Activated CD8-positive, alpha-beta memory T cell treated with anti-CD3 and anti-CD28 coated beads for 36 hours (primary cell): ENCODE measurements around the gene PELI2. TPM values are rescaled to one million over a fixed set of nuclear protein-coding genes. Genes with fewer than 3 reads are reported as not detected.

ENCODE experiments used
- CTCF ChIA-PET: fragments of 350-600 bp; sonication (Branson Sonifier 250); formaldehyde crosslinking; loops from one replicate; lab custom pipeline; 2021; ENCODE audit warnings: antibody characterized with exemption; lab: Charles Lee
- POLR2A ChIA-PET: fragments of 350-600 bp; sonication (Branson Sonifier 250); formaldehyde crosslinking; loops from one replicate; lab custom pipeline; 2021; ENCODE audit warnings: antibody characterized with exemption; lab: Charles Lee
- total RNA-seq, 2 experiments: library from RNA; stranded (reverse); gene quantifications; one replicate each; pipeline ENCODE4 v1.2.3, GENCODE V29; 2021

The PELI2 gene
- total RNA-seq, 2 experiments from 2014 or later: 2.6 to 2.9 TPM

- ChIA-PET POLR2A (no interaction called here), CTCF (no interaction called here)
These were observed 2.0 kb upstream of the PELI2 start for GRCh38 chr14:56115976-56116893.

DNA sequence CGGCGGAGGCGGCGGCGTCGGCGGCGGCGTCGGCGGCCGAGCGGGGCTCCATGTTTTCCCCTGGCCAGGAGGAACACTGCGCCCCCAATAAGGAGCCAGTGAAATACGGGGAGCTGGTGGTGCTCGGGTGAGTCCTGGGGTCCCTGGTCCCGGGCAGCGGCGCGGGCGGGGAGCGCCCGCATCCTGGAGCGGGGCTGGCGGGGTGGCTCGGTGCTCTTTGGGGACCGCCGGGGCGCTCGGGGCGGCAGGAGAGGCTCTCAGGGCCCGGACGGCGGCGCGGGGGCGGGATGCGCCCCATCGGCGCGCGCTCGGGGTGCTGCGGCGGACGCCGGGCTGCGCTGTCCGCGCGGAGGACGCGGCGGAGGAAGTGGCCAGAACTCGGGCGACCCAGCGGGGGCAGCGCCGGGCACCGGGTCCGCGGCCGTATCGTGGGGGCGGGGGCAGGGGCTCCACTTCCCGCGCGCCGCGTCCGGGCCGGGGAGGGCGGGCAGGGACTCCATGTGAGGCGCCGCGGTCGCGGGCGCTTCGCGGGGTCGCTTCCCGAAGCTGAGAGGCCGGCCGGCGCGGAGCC is 485 bp downstream of the PELI2 start:
- CTCF ChIA-PET: no interaction called here

GRCh38 chr14:56119201-56119981 is 1.2 kb downstream of the PELI2 start:
- CTCF ChIA-PET: no interaction called here
- POLR2A ChIA-PET: no interaction called here

More for the DNA sequence above, 485 bp downstream of the PELI2 start:
- POLR2A ChIA-PET: no interaction called here

- ChIA-PET CTCF (no interaction called here), POLR2A (no interaction called here)
These were observed 2.0 kb downstream of the PELI2 start for GRCh38 chr14:56120091-56120691.

DNA sequence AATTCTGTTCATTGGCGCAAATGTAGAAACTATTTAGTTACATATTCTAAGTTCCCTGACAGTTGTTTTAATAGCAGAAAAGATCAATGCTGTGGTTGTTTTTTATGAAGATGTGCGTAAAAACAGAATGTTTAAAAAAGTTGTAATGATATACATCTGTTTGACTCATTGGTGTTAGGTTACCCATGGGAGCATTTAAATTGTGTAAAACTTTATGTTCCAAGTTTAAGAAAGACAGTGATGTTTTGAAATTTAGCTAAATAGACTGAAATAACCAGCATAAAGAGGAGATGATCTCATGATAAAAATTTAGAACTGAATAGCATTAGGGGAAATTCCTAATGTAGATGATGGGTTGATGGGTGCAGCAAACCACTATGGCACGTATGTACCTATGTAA is 3.6 kb downstream of the PELI2 start:
- CTCF ChIA-PET: no interaction called here
- POLR2A ChIA-PET: no interaction called here

GRCh38 chr14:56122301-56122700 is 4.1 kb downstream of the PELI2 start:
- POLR2A ChIA-PET: no interaction called here
- CTCF ChIA-PET: no interaction called here

DNA sequence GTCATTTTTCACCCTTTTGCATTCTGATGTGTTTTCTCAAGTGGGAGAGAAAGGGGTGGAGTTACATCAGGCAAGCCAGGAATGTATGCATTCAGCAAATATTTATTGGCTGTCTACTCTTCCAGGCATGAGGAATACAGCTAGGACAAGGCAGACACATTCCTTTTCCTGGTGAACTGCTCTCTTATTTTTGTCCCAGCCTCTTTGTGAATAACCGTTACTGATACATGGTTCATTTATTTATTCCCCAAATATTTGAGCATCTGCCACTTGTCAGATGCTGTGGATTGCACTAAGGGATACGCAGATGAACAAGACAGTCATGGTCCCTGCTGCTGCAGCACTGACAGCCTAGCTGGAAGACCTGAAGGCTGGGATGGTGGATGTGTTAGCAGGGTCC is 6.1 kb downstream of the PELI2 start:
- POLR2A ChIA-PET: no interaction called here

DNA sequence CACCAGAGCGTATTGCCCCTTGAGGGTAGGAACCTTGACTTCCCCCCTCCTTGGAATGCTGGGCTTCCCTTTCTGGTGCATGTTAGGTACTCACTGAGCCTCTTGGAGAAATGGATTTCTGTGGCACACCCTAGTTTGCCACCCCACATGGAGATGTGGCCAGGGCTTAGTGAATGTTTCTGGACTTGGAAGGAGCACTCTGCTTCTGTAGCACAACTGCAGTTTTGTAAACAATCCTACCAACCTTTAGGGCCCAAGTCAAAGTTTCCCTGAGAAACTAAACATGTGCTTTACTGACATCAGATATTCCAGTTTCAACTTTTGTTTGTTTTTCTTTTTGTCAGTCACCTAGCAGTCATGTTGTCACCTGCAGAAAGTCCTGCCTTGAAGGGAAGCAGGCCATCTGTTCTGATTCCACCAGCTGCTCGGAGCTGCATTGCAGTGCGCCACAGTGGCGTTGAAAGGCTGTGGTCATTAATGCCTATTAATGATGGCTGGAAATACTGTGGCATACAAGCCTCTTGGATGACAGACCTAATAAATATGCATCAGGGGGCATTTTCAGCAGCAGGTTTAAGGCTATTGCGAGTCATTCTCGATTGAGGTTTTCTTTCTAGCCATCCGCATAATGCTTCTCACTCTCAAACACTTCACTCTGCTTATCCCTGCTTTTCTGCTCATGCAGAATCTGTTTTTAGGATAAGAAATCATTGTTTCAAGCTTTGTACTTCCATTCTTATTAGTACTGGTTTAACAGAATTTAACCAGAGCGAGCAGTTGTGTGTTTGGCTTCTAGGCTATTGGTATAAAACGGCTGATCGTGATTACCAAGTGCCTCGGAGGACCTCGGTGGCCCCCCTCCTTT is 7.8 kb downstream of the PELI2 start:
- CTCF ChIA-PET: no interaction called here
- POLR2A ChIA-PET: no interaction called here

More for the DNA sequence above, 6.1 kb downstream of the PELI2 start:
- CTCF ChIA-PET: no interaction called here

DNA sequence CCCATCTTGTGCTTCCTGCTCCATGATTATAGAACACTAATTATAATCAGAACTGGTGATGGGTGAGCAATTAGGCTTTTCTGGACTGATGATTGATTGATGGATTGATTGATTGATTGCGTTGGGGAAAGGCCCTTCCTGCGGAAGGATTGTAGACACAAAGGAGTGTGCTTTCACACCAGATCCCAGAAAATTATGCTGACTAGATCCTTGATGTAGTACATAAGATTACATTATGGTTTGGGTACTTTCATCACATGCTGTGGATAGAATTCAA is 8.4 kb downstream of the PELI2 start:
- ChIA-PET CTCF (no interaction called here), POLR2A (no interaction called here)

DNA sequence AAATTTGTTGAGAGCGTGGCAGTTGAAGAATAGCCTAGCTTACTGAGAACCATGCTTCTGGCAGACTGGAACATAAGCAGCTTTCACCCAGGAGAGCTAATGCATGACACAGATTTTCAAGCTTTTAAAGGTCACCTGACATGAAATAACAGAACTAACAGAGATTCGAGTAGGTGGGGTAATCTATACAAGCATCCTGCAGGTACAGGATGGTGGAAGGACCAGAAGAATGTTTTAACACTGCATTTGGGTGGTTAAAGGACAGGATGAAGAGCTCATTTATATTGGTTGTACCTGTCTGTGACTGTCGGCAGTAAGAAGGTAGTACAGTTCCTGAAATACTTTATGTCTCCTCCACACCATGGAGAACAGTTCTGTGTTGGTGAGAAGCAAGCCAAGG is 8.9 kb downstream of the PELI2 start:
- CTCF ChIA-PET: interaction anchor here (1.4 kb wide), 1 partner anchor 213 kb away, joined by 3 read pairs; no protein-coding TSS in a partner anchor

DNA sequence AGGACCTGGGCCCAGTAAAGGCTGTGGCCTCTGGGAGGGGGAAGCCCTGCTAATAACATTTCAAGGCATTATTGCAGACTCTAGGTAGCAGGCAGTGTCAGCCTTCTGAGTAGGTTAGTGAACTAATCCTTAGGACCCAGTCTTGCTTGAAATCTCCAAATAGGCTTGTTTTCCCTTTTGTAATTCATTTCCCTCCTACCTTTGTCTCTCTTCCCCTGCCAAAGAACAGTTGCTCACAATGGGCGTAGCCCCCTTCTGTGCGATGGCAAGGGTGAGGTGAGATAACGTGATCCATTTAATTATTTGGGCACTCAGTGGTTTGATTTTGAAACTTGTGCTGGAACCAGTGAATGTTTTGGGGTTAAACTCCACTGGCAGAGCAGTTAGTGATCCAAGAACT is 10.9 kb downstream of the PELI2 start:
- CTCF ChIA-PET: no interaction called here
- POLR2A ChIA-PET: no interaction called here

More for the DNA sequence above, 8.9 kb downstream of the PELI2 start:
- POLR2A ChIA-PET: no interaction called here

GRCh38 chr14:56129933-56130332 is 11.7 kb downstream of the PELI2 start:
- POLR2A ChIA-PET: no interaction called here

DNA sequence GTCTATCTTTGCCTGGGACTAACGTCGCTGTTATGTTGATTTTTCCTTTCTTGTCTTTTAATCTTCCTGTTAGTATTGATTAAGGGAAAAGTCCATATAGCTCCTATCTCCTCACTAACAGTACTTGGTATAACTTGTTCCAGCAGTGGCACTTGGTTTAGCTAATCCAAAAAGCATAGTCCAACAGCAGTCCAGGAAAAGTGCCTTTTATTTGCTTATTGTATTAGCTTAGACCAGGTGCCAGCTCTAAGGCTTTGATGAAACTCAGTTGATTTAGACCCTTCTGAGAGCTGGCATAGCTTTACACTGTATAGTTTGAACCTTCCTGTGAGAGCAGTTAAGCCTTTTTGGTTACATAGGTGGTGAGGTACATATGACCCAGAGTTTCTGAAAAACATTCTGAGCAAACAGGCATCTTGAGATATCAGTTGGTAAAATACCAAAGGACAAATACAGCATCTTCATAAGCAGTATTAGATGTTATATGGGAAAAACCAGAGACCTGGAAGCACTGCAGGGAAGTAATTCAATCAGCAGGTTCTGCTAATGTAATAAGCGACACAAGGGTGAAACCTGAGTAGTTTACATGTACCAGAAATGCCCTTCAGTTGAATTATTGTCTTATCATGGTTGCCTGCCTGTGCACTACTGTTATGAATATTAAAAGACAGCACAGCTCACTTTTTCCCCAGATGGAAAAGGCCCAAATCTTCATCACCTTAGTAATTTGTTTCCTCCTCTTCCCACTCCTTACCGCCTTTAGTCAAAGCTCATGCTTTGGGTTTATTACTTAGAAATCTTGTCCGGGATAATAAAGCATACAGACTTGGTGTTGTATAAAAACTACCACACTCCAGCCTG is 13.0 kb downstream of the PELI2 start:
- CTCF ChIA-PET: no interaction called here
- POLR2A ChIA-PET: no interaction called here

More at GRCh38 chr14:56129933-56130332, 11.7 kb downstream of the PELI2 start:
- CTCF ChIA-PET: no interaction called here

DNA sequence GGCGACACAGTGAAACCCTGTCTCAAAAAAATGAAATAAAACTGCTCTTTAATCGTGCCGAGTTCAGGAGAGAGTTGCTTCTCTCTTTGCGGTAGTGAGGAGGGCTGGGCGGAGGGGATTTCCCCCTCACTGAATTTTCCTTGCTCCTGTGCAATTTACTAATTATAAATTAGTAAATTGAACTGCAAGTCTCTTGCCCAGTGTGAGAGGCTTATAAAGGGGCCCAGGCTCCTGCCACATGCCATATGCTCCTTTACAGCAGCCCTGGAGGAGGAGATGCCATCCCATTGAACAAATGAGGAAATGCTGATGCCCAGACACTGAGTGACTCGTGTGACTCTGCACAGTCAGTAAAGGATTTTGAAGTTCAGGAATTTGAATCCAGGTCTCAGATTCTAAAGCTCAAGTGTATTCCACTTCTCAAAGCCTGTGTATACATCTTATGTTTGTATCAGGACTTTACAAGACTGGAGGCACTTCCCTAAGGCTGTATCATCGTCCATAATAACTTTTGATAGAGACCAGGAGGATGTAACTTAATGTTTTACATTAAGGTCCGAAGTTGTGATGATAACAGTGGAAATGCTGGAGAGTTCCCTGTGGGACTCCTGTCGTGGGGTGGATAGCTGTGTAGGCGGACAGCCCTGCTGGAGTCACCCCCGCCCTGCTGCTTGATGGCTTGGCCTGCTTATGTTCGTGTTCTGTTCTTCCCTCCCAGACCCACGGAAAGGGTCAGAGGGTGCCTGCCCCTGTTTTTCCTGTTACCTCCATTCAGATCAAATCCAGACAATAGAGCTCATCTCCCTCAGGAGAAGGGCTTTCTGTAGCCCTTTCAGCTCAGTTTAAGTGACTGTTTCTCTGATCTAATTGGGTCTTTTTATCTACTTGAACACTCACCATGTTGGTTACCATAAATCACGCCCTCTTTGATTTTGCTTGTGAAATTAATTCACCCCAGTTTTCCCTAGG is 13.9 kb downstream of the PELI2 start:
- POLR2A ChIA-PET: interaction anchor here (0.6 kb wide), 1 partner anchor 85 kb away, joined by 3 read pairs; no protein-coding TSS in a partner anchor
- CTCF ChIA-PET: no interaction called here

- POLR2A ChIA-PET: interaction anchor here (1.0 kb wide), 1 partner anchor 16 kb away, joined by 4 read pairs; the partner anchor contains the start of gene PELI2
These were observed 15.3 kb downstream of the PELI2 start for GRCh38 chr14:56133547-56133946.

GRCh38 chr14:56135001-56135400 is 16.8 kb downstream of the PELI2 start:
- CTCF ChIA-PET: no interaction called here
- POLR2A ChIA-PET: no interaction called here

More at GRCh38 chr14:56133547-56133946, 15.3 kb downstream of the PELI2 start:
- CTCF ChIA-PET: no interaction called here

DNA sequence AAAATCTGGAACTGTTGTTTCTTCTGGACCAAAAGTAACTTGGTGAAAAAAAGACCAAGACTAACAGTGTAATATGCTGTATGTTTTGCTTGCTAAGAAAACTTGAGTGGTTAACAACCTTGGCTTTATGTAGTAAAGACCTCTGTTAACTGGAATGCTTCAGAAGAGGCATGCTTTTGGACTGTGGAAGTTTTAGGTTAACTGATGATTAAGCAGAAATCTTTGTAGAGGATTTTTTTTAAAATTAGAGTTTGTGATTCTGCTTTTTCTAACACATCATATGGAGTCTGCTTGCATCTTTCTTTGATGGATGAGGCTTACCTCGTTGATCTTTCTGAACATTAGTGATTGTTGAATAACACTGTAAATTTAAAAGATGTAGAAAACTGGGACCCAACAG is 17.5 kb downstream of the PELI2 start:
- CTCF ChIA-PET: no interaction called here

More for the DNA sequence above, 17.5 kb downstream of the PELI2 start:
- POLR2A ChIA-PET: no interaction called here
